Osteocyte (in vitro differentiated cells): ENCODE measurements around the gene HMGN4. TPM values are rescaled to one million over a fixed set of nuclear protein-coding genes. Genes with fewer than 3 reads are reported as not detected.
"Not testable (repeated sequence)": the region's sequence is repeated elsewhere in the genome, so short reads cannot be mapped to it uniquely, and the experiment has no call there.

Source experiments
- DNase-seq: peaks from one replicate; pipeline ENCODE4 v3.0.0; 2021; ENCODE audit warnings: mixed read lengths; ENCODE audit not compliant: unreplicated experiment; ENCODE audit errors: extremely low spot score
- H3K27ac Mint-ChIP-seq: one replicate; pipeline ENCODE4 v1.8.0; 2021; ENCODE audit warnings: mild to moderate bottlenecking, mixed read lengths; ENCODE audit not compliant: unreplicated experiment
- H3K27me3 Mint-ChIP-seq: one replicate; pipeline ENCODE4 v1.8.0; 2021; ENCODE audit warnings: mixed read lengths; ENCODE audit not compliant: unreplicated experiment
- H3K36me3 Mint-ChIP-seq: one replicate; pipeline ENCODE4 v1.8.0; 2021; ENCODE audit warnings: mixed read lengths; ENCODE audit not compliant: unreplicated experiment
- H3K4me1 Mint-ChIP-seq: one replicate; pipeline ENCODE4 v1.8.0; 2021; ENCODE audit warnings: mixed read lengths; ENCODE audit not compliant: unreplicated experiment
- H3K4me3 Mint-ChIP-seq: one replicate; pipeline ENCODE4 v1.8.0; 2021; ENCODE audit warnings: mild to moderate bottlenecking, moderate library complexity, mixed read lengths; ENCODE audit not compliant: unreplicated experiment
- H3K9me3 Mint-ChIP-seq: one replicate; pipeline ENCODE4 v1.8.0; 2021; ENCODE audit warnings: mixed read lengths; ENCODE audit not compliant: unreplicated experiment
- CTCF ChIP-seq: fragments of 200-600 bp; sonication (generic); IDR thresholded peaks from 2 replicates; pipeline ENCODE4 v1.5.0; 2021; ENCODE audit warnings: antibody characterized with exemption, mild to moderate bottlenecking, moderate library complexity
- total RNA-seq: library from RNA; stranded (reverse); gene quantifications from 2 replicates; pipeline ENCODE4 v1.2.1, GENCODE V29; 2021

The HMGN4 gene
- total RNA-seq, 1 donor from 2014 or later = 45.0 TPM

GRCh38 chr6:26543953-26544352 is 5.8 kb downstream of the HMGN4 start:
- Mint-ChIP-seq H3K36me3 (peaks cover 34% of the 10 kb centered on the region), H3K27me3 (no peaks in the 10 kb centered on the region), H3K4me3 (no peak overlapping the region), H3K4me1 (peaks cover 26% of the 10 kb centered on the region), H3K27ac (no peak overlapping the region), H3K9me3 (no peaks in the 10 kb centered on the region)
- peak; percentile 47 for TF ChIP-seq CTCF
- no peak for DNase-seq

GRCh38 chr6:26544473-26544872 is 6.3 kb downstream of the HMGN4 start:
- no peak overlapping the region for H3K4me3 Mint-ChIP-seq
- no peaks in the 10 kb centered on the region for H3K9me3 Mint-ChIP-seq

GRCh38 chr6:26545627-26546026 is 7.5 kb downstream of the HMGN4 start:
- Mint-ChIP-seq H3K36me3 (peaks cover 33% of the 10 kb centered on the region), H3K27me3 (no peaks in the 10 kb centered on the region), H3K9me3 (no peaks in the 10 kb centered on the region), H3K4me3 (no peak overlapping the region), H3K4me1 (peaks cover 16% of the 10 kb centered on the region), H3K27ac (no peak overlapping the region)
- no peak for TF ChIP-seq CTCF
- no peak for DNase-seq

More at GRCh38 chr6:26544473-26544872, 6.3 kb downstream of the HMGN4 start:
- Mint-ChIP-seq H3K36me3 (peaks cover 34% of the 10 kb centered on the region), H3K27ac (no peak overlapping the region), H3K27me3 (no peaks in the 10 kb centered on the region), H3K4me1 (peaks cover 21% of the 10 kb centered on the region)
- no peak for TF ChIP-seq CTCF
- DNase-seq = no peak

- not testable (repeated sequence) for H3K27ac Mint-ChIP-seq
Observed at GRCh38 chr6:26547363-26547762, 9.2 kb downstream of the HMGN4 start.

GRCh38 chr6:26550250-26550993 is 12.3 kb downstream of the HMGN4 start:
- Mint-ChIP-seq H3K4me3 (peak overlapping the region; percentile 79), H3K9me3 (no peaks in the 10 kb centered on the region), H3K27me3 (no peaks in the 10 kb centered on the region), H3K4me1 (peaks cover 9% of the 10 kb centered on the region), H3K36me3 (peaks cover 11% of the 10 kb centered on the region), H3K27ac (peak overlapping the region; percentile 79)
- TF ChIP-seq CTCF = no peak
- peak; percentile 86 for DNase-seq

More at GRCh38 chr6:26547363-26547762, 9.2 kb downstream of the HMGN4 start:
- not testable (repeated sequence) for H3K27me3 Mint-ChIP-seq, DNase-seq, H3K9me3 Mint-ChIP-seq, H3K4me3 Mint-ChIP-seq, H3K4me1 Mint-ChIP-seq
- peaks cover 29% of the 10 kb centered on the region for H3K36me3 Mint-ChIP-seq
